ENCODE measurements around the gene FRRS1.

DNA sequence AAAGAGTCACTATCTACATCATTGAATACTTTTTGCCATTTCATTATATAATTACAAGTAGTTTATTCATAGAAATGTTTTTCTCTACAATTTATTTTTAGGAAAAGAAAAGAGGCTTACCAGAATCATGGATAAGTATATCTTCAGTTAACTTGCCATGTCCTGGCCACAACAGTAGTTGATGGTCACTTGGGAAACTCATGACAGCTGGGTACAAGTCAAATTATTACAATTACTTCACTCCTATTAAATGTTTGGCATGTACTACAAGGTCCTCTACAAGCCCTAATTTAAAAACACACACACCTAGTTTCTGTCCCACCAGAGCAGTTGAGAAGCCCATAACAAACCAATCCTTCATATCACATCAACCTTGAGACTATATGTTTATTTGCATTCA lies 91.1 kb downstream of the FRRS1 start:
- TF ChIP-seq, protein P1, sequence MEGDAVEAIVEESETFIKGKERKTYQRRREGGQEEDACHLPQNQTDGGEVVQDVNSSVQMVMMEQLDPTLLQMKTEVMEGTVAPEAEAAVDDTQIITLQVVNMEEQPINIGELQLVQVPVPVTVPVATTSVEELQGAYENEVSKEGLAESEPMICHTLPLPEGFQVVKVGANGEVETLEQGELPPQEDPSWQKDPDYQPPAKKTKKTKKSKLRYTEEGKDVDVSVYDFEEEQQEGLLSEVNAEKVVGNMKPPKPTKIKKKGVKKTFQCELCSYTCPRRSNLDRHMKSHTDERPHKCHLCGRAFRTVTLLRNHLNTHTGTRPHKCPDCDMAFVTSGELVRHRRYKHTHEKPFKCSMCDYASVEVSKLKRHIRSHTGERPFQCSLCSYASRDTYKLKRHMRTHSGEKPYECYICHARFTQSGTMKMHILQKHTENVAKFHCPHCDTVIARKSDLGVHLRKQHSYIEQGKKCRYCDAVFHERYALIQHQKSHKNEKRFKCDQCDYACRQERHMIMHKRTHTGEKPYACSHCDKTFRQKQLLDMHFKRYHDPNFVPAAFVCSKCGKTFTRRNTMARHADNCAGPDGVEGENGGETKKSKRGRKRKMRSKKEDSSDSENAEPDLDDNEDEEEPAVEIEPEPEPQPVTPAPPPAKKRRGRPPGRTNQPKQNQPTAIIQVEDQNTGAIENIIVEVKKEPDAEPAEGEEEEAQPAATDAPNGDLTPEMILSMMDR (IDR thresholded peaks at IDR 0.05; ENCODE audit: low read depth, low read length), result no peak
- TF ChIP-seq POLR2A (IDR thresholded peaks at IDR 0.05; ENCODE audit: extremely low read depth, insufficient read length) (no peak), MYC (IDR thresholded peaks at IDR 0.05; ENCODE audit: low read depth, low read length) (no peak)
- TF ChIP-seq, protein P2, sequence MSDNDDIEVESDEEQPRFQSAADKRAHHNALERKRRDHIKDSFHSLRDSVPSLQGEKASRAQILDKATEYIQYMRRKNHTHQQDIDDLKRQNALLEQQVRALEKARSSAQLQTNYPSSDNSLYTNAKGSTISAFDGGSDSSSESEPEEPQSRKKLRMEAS (IDR thresholded peaks at IDR 0.05; ENCODE audit: low read depth, low read length), result no peak
